ENCODE data around the gene VWA3B. TPM values are rescaled to one million over a fixed set of nuclear protein-coding genes. Genes with fewer than 3 reads are reported as not detected.
"Not testable (repeated sequence)": the region's sequence is repeated elsewhere in the genome, so short reads cannot be mapped to it uniquely, and the experiment has no call there.

VWA3B gene
- not detected in 2 replicates for total RNA-seq

GRCh38 chr2:98086491-98087446 lies at the start of gene VWA3B:
Gene VWA3B, plus strand, starts transcription at chr2:98087167. Its CDS starts 5,926 bp downstream, at chr2:98093093.
- peak in 1 of 2 donors; percentile 26 for DNase-seq (ENCODE audit: low read depth in 2 of 2)

DNA sequence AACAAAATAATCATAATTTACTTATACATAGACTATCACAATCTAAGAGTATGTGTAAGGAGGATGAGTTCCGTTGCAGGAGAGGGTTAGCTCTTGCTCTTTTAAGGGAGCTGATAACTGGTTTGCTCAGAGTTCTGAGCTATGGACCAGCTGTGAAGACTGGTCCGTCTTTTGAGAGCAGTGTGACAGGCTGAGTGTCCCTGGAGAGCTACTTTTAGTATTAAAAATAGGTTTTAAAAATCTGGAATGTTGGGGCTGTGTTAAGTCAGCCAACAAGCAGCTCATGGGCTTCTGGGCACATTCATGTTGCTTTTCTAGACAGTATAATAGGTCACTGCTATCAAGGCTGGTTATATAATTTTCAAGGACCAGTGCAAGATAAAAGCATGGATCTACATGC lies 49.8 kb upstream of the VWA3B start:
- no peak for DNase-seq (ENCODE audit: low read depth in 2 of 2)

GRCh38 chr2:98037666-98038336 lies 49.2 kb upstream of the VWA3B start:
- DNase-seq (ENCODE audit: low read depth in 2 of 2), result no peak

- no peak for DNase-seq (ENCODE audit: low read depth in 2 of 2)
Measured at GRCh38 chr2:98039085-98039756, 47.7 kb upstream of the VWA3B start.

DNA sequence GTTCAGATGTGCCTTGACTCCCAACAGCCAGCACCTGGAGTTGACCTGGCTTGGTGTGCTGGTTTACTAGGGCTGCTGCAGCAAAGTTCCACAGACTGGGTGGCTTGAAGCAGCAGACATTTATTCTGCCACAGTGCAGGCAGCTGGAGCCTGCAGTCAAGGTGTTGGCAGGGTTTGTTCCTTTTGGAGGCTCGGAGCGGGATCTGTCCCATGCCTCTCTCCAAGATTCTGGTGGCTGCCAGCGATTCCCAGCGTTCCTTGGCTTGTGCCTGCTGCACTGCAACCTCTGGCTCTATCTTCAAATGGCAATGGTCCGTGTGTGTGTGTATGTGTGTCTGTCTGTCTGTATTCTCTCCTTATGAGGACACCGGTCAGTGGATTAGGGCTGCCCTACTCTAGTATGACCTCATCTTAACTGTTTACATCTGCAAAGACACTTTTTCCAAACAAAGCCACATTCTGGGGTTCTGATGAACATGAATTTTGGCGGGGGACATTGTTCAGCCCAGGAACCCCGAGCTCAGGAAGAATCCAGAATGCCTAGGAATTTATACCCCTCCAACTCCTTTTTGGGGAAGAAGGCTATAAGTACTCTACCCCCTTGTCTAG lies 46.5 kb upstream of the VWA3B start:
- DNase-seq (ENCODE audit: low read depth in 2 of 2), result no peak

DNA sequence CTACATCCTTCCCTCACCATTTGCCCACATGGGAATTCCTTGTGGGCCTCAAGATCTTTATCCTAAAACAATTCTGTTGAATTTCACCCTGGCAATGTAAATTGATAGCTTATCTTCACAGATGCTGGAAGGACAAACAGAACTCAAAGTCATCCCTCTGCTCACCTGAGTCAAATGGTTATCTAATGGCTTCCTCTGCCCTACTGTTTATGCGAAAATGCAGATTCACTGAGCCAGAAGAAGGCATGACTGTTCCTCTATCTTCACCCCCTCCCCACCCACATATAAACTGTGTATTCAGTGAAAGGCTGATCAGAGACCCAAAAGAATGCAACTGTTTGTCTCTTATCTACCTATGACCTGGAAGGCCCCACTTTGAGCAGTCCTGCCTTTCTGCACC lies 43.9 kb upstream of the VWA3B start:
- no peak for DNase-seq (ENCODE audit: low read depth in 2 of 2)

DNA sequence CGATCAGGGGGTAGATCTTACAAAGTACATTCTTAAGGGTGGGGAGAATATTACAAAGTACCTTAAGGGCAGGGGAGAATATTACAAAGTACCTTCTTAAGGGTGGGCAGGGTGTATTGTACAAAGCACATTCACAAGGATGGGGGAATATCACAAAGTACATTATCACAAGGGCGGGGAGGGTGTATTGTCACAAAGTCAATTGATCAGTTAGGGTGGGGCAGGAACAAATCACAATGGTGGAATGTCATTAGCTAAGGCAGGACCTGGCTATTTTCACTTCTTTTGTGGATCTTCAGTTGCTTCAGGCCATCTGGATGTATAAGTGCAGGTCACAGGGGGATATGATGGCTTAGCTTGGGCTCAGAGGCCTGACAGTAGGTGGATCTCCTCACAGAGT lies 42.2 kb upstream of the VWA3B start:
- DNase-seq (ENCODE audit: low read depth in 2 of 2), result not testable (repeated sequence)

DNA sequence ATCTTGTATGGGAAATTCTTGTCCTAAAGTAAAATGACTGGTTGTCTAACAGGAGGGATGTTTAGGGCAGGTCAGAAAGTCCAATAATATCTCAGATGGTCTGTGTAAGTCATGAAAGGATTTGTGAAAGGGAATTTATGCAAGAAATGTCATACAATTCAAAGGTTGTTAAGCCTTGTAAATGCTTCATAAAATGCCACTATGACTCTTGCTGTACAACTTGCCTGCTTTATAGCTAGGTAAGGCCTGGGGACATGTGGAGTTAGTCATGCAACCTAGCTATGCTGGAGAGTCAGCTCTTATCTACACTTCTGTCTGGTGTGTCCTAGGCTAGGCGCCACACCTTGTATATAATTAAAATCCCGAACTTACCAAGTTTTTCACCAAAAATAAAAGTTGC lies 36.9 kb upstream of the VWA3B start:
- DNase-seq (ENCODE audit: low read depth in 2 of 2), result no peak

DNA sequence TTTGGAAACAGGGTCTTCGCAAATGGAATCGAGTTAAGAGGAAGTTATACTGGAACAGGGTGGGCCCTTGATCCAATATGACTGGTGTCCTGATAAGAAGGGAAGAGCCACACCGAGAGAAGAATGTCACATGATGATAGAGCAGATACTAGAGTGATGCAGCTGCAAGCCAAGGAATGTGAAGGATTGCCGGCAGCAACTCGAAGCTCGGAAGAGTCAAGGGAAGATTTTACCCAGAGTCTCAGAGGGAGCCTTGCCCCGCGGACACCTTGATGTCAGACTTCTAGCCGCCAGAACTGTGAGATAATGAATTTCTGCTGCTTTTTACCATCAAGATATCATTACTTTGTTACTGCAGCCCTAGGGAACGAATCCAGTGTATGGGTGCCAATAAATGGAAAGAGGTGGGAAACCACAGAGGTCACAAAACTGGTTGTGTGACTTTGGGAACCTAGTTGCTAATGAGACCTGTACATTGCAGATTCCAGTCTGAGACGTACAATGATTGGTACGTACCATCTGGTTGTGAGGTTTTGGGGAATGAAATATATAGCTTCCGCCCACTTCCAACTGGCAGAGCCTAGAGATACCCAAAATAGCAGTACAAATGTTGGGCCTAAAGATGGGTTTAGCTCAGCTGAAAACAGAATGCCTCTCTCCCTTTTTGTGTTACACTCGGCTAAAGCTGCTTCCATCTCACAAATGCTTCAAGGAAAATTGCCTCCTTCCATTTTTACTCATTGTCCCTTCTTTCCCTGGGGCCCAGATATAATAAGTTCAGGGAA lies 28.6 kb upstream of the VWA3B start:
- DNase-seq (ENCODE audit: low read depth in 2 of 2), result no peak

DNA sequence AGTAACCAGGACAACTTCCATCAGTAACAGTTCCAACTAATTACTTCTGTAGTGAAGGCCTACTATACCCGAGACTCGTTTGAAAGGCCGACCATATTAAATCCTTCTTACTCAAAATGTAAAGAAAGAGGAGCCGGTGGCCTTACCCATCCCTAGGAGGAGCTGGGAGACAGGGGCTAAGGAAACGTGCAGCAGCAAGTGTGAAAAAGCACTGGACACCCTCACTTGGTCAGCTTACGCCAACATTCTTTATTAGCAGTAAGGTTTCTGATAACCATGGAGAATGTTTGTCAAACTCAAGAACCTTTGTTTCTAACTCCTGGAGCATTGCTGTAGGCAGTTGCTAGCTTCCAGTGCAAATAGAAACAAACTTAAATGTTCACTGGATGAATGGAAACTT lies 26.7 kb upstream of the VWA3B start:
- no peak for DNase-seq (ENCODE audit: low read depth in 2 of 2)

- DNase-seq (ENCODE audit: low read depth in 2 of 2), result no peak
Measured at GRCh38 chr2:98063291-98063854, 23.6 kb upstream of the VWA3B start.

DNA sequence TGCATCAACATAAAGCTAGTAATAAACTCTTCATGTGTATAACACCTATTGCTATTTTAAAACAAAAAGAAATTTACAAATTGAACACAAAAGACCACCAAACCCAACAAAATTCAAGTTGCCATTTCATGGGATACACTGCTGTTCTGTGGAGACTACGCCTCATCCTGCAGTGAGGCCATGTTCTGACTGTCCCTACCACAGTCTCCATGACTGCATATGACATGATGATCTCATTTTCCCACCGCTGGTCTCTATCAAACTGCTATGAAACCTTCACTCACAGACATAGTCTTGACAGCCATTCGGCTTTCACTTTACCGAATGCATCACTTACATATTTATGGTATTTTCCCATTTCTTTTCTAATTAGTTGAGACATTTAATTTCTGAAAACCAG lies 21.2 kb upstream of the VWA3B start:
- DNase-seq (ENCODE audit: low read depth in 2 of 2), result no peak

DNA sequence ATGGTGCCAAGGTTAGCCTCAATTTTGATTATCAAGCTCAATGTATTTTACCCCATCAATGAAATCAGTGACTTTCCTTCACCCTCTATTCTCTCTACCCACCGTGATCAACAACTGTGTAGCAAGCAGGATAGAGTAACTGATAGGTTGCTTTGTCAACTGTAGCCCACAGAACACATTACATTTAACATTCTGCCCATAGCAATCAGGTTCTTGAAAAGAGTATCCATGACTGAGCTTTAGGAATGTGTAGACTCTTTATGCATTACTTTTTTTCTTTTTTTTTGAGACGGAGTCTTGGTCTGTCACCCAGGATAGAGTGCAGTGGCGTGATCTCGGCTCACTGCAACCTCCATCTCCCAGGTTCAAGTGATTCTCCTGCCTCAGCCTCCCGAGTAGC lies 19.8 kb upstream of the VWA3B start:
- no peak for DNase-seq (ENCODE audit: low read depth in 2 of 2)

DNA sequence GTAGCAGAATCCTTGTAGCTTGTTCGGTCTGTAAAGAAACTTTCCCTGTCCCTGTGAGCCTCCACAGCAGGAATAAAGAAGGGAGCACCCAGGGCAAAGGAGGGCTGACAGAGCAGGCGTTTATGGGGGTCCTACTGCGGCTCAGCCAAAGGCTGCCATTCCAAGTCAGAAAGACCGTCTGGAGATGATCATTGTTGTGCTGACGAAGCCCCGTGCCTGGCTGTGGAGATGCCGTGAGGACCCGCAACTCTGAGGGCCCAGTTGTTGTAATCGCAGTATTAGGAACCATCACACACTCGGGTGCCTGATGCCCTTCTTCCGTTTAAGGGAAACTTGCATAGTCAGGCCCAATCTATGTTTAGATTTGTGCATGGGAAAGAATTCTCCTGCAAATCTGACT lies 16.9 kb upstream of the VWA3B start:
- DNase-seq (ENCODE audit: low read depth in 2 of 2), result no peak

DNA sequence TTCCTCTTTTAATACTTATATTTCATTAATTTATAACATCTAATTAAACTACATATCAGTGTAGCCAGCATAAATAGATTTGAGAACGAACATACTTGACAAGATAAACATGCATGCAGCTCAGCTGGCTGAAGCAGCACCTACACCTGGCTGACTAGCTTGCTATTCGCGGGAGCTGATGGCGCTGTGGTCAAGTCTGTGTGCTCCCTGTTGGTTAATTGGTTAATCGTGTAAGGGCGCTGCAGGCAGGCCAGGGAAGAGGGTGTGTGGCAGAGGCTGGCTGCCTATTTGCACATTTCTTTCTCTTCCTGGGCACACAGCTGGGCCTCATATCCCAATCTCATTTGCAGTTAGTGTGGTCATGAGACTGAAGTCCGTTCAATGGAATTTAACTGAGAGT lies 14.5 kb upstream of the VWA3B start:
- no peak for DNase-seq (ENCODE audit: low read depth in 2 of 2)

DNA sequence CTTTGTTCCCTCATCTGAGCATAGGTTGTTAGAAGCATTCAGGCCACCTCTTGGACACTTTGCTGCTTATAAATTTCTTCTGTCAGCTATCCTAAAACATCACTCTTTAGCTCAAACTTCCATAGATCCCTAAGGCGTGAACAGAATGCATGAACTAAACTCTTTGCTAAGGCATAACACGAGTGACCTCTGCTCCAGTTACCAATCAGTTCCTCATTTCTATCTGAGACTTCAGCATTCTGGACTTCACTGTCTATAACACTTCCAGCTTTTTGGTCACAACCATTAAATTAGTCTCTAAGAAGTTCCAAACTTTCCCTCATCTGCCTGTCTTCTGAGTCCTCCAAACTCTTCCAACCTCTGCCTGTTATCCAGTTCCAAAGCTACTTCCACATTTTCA lies 8.3 kb upstream of the VWA3B start:
- no peak for DNase-seq (ENCODE audit: low read depth in 2 of 2)

DNA sequence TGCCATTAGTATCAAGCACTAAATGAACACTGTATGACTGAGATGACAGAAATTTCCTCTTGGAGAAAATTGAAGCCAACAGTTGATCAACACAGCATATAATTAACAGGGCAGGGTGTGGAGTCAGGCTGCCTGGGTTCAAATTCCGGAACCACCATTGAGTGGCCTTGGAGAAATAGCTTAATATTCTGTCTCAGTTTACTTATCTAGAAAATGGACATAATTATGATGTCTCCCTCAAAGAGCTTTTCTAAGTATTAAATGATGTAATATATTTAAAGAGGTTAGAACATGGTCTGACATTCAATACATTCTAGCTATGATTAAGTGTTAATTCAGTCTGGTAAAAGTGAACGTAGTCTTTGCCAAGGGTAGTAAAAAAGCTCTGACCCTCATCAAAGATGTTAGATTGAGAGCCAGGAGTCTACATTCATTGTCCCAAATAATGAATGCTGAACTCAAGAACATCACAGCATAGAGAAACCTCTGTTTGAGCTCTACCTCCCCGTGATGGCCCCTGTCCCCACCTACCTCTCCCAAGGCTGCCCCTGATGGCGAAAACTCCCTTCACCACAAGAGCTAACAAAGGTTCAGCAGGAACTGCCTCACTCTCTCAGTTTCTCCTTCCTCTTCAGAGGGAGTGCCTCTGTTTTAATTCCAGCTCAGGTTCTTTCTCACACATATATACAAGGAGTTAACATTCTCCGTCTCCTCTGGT lies 2.7 kb upstream of the VWA3B start:
- no peak for DNase-seq (ENCODE audit: low read depth in 2 of 2)

DNA sequence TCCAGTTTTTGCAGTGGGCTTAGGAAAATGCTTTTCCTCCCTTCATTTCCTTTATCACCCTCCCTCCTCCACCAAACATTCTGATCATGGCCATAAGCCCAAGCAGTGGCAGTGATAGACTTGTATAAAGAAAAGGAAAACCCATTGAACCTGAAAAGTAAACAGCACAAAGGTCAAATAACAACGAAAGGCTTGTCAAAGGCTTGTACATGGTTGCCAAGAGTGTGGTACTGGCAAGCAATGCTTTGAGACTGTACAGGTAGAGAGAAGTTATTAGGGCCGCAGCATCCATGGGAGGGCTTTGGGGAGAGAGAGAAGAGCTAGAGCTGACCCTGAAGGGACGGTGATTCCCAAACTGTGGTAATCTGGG lies 2.1 kb upstream of the VWA3B start:
- no peak for DNase-seq (ENCODE audit: low read depth in 2 of 2)

- DNase-seq (ENCODE audit: low read depth in 2 of 2), result no peak
Measured at GRCh38 chr2:98085649-98086048, 1.3 kb upstream of the VWA3B start.

- DNase-seq (ENCODE audit: low read depth in 2 of 2), result no peak
Measured at GRCh38 chr2:98087447-98088020, 567 bp downstream of the VWA3B start.
